Kidney (tissue), 14 donors: ENCODE results near the gene STON1. TPM values are rescaled to one million over a fixed set of nuclear protein-coding genes. Genes with fewer than 3 reads are reported as not detected.
"Not testable (repeated sequence)": the region's sequence is repeated elsewhere in the genome, so short reads cannot be mapped to it uniquely, and the experiment has no call there.

ENCODE experiments used
- DNase-seq, 5 donors: peaks; one replicate each; pipeline ENCODE4 v3.0.0-alpha.2; 2013 to 2020
- FAIRE-seq: peaks from 2 replicates; lab custom pipeline; 2012; peaks lifted over from hg19 to GRCh38; lab: Jason Lieb, UNC
- H3K27ac ChIP-seq, 2 donors: one replicate each; pipeline ENCODE4 v1.7.0; 2013; ENCODE audit warnings: low read depth in 2 of 2, low read length in 2 of 2, inconsistent platforms in 1 of 2
- H3K27me3 ChIP-seq: one replicate; pipeline ENCODE4 v1.7.1; 2013; ENCODE audit warnings: low read length, inconsistent platforms; ENCODE audit not compliant: control insufficient read depth, insufficient read depth
- H3K36me3 ChIP-seq, 3 donors: one replicate each; pipeline versions ENCODE4 v1.7.0 to v1.7.1; 2013; ENCODE audit warnings: low read length in 3 of 3, control low read depth in 1 of 3, inconsistent platforms in 1 of 3; ENCODE audit not compliant: insufficient read depth in 3 of 3, control insufficient read depth in 2 of 3
- H3K4me1 ChIP-seq, 3 donors: one replicate each; pipeline versions ENCODE4 v1.7.0 to v1.7.1; 2013; ENCODE audit warnings: low read length in 3 of 3, inconsistent platforms in 1 of 3, low read depth in 1 of 3; ENCODE audit not compliant: control insufficient read depth in 2 of 3, insufficient read depth in 2 of 3
- H3K4me3 ChIP-seq, 3 donors: one replicate each; pipeline versions ENCODE4 v1.7.0 to v1.8.1; 2013; ENCODE audit warnings: low read length in 3 of 3, control low read depth in 1 of 3, inconsistent platforms in 1 of 3
- H3K9ac ChIP-seq, 3 donors: one replicate each; pipeline versions ENCODE4 v1.7.0 to v1.7.1; 2013; ENCODE audit warnings: low read length in 3 of 3, control low read depth in 1 of 3, inconsistent platforms in 1 of 3
- H3K9me3 ChIP-seq, 3 donors: one replicate each; pipeline versions ENCODE4 v1.7.0 to v1.7.1; 2013; ENCODE audit warnings: low read length in 3 of 3, control low read depth in 1 of 3, inconsistent platforms in 1 of 3; ENCODE audit not compliant: control insufficient read depth in 2 of 3, insufficient read depth in 1 of 3
- CTCF ChIP-seq: IDR thresholded peaks from 3 replicates; pipeline ENCODE4 v1.5.1; 2012; ENCODE audit warnings: mild to moderate bottlenecking, moderate library complexity, borderline replicate concordance; ENCODE audit not compliant: insufficient read depth; ENCODE audit errors: extremely low read depth
- intact Hi-C: fragments of 100-400 bp; cut with DNase I; formaldehyde crosslinking; loops from one replicate; pipeline ENCODE4 v1.11.1; 2022
- polyA plus RNA-seq: library from polyadenylated mRNA; stranded (reverse); fragments of 350-450 nt; fragmentation: Illumina TruSeq; extraction: RNeasy Lipid Tissue Mini Kit (QIAGEN cat#74804); gene quantifications from one replicate; pipeline ENCODE4 v1.2.3, GENCODE V29; 2014; ENCODE audit warnings: low read depth, low replicate concordance; ENCODE audit not compliant: insufficient read depth
- total RNA-seq: library from RNA; stranded (reverse); fragmentation: NEBNext Ultra II Directional; extraction: Animal tissue kit (Norgen Biotek cat#: 25700); gene quantifications from one replicate; pipeline ENCODE4 v1.2.1, GENCODE V29; 2021
- donor health status: control.
- donor health status: control.
- donor health status: control.
- donor health status: control.
- donor health status: control.
- donor health status: DM: yes; HTN: yes; CAD: no.
- donor health status: Normal renal cell carcinoma (clear cell type).

Gene STON1
- total and polyA plus RNA-seq, 2 donors from 2014 or later, result 5.8 to 15.7 TPM

DNA sequence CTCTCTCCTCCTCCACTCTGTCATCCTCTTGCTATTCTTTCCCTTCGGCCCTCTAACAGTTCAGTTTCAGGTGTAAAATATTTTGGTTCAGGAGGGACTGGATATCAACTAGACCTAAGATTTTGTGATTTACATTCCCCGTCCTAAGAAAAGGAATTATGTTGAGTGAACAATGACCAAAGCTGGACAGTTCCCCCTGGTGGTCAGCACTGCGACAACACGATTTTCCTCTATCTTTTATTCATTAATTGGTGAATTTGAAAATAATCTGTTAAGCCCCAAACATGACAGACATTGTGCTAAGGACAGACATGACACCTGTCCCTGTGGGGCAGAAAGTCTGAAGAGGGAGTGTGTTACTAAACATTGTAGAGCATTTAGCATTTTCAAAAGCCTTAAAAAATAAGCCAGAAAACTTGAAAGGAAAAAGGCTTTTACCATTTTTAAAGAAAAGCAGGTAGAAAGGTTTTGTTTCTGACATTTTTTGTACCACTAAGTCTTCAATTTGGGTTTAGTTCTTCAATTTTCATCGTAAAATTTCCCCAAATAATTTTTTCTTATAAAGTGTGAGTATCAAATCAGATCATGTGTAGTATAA is 59.3 kb downstream of the STON1 start:
- Histone ChIP-seq H3K9ac (no peak overlapping the region), H3K9me3 (no peaks in the 10 kb centered on the region), H3K27ac (no peak overlapping the region), H3K4me3 (no peak overlapping the region), H3K36me3 (peaks cover 0 to 2% (median 0%) of the 10 kb centered on the region in 3 donors), H3K27me3 (no peaks in the 10 kb centered on the region), H3K4me1 (peaks cover 0 to 3% (median 0%) of the 10 kb centered on the region in 3 donors)
- intact Hi-C loops, result no loop called here
- TF ChIP-seq CTCF, result peak; percentile 82
- DNase-seq (peak in 3 of 5 donors; percentile 50 to 73 (median 55)), FAIRE-seq (peak; percentile 35)

DNA sequence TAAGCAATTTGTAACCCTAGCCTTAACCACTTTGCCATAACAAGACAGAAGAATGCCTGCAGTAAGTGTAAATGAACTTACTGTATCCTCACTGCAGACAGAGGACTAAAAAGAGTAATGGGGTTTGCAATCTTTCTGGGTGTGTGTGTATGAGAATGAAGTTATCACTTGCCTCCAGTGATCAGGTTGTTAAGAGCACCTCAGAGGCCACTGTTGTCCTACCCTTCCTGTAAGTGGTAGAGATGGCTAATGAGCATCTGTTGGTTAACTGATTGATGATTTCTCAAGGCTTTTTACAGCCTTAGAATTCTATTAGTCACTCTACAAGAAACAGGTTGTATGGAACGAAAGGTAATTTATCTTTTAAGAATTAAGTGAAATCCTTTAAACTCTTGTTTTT is 60.1 kb downstream of the STON1 start:
- intact Hi-C loops, result no loop called here
- H3K9ac ChIP-seq, result no peak overlapping the region
- H3K27me3 ChIP-seq, result no peaks in the 10 kb centered on the region
- no peak for DNase-seq
- TF ChIP-seq CTCF, result no peak
- no peak for FAIRE-seq
- no peak overlapping the region for H3K27ac ChIP-seq
- H3K9me3 ChIP-seq, result no peaks in the 10 kb centered on the region
- H3K4me3 ChIP-seq, result no peak overlapping the region
- peaks cover 0 to 3% (median 0%) of the 10 kb centered on the region in 3 donors for H3K4me1 ChIP-seq
- H3K36me3 ChIP-seq, result peaks cover 0 to 3% (median 0%) of the 10 kb centered on the region in 3 donors

DNA sequence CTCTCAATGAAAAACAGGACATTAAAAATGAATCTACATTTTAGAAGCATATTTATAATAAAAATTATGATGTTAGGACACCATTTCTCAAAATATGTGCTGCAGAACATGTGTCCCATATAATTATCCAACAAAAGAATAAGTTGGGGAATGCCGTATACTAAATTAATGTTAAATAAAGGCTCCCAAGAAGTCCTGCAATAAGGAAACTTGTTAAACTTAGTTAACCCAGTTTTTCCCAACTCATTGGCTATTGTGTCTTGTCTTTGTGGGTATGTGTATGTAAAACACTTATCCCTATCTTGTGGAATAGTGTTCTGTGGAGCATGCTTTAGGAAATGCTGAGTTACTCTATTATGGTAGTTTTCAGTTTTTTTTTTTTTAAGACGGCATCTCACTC is 62.1 kb downstream of the STON1 start:
- TF ChIP-seq CTCF, result no peak
- no peak overlapping the region for H3K4me3 ChIP-seq
- no peak overlapping the region for H3K27ac ChIP-seq
- peaks cover 0 to 4% (median 0%) of the 10 kb centered on the region in 3 donors for H3K36me3 ChIP-seq
- H3K27me3 ChIP-seq, result no peaks in the 10 kb centered on the region
- H3K4me1 ChIP-seq, result peaks cover 0 to 3% (median 0%) of the 10 kb centered on the region in 3 donors
- H3K9ac ChIP-seq, result no peak overlapping the region
- FAIRE-seq, result no peak
- DNase-seq, result no peak
- intact Hi-C loops, result no loop called here
- no peaks in the 10 kb centered on the region for H3K9me3 ChIP-seq

DNA sequence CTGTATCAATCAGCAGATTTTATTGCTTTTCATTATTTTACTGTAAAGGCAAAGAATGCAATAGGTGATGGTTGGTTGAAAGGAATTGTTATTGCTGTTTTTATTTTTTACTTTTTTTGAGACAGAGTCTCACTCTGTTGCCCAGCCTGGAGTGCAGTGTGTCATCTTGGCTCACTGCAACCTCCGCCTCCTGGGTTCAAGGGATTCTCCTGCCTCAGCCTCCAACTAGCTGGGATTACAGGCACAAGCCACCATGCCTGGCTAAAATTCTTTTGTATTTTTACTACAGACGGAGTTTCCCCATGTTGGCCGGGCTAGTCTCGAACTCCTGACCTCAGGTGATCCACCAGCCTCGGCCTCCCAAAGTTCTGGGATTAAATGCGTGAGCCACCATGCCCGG is 66.8 kb downstream of the STON1 start:
- DNase-seq, H3K27ac ChIP-seq, H3K27me3 ChIP-seq, FAIRE-seq, H3K4me3 ChIP-seq, H3K9ac ChIP-seq, H3K36me3 ChIP-seq, H3K9me3 ChIP-seq, intact Hi-C loops, H3K4me1 ChIP-seq: not testable (repeated sequence)
